CD4-positive, CD25-positive, alpha-beta regulatory T cell (primary cell): Measurements from ENCODE around the gene SDK1. TPM values are rescaled to one million over a fixed set of nuclear protein-coding genes. Genes with fewer than 3 reads are reported as not detected.

ENCODE experiments used
- ATAC-seq, 2 donors: fragments of 150-1000 bp; cut with Tn5 transposase; one replicate each; pipeline ENCODE4 v1.10.0; 2021; ENCODE audit warnings: low read depth in 2 of 2, moderate number of reproducible peaks in 2 of 2, moderate library complexity in 1 of 2
- DNase-seq, 3 donors: peaks; one replicate each; pipeline versions ENCODE4 v3.0.0 to v3.0.0-alpha.2; 2012 to 2022; ENCODE audit warnings: mixed read lengths in 1 of 3
- H3K27ac ChIP-seq: one replicate; pipeline ENCODE4 v1.7.0; 2013; ENCODE audit warnings: mild to moderate bottlenecking, low read length; ENCODE audit not compliant: insufficient read depth, poor library complexity, severe bottlenecking
- H3K27me3 ChIP-seq: one replicate; pipeline ENCODE4 v1.7.0; 2013; ENCODE audit warnings: low read length; ENCODE audit not compliant: control insufficient read depth, insufficient read depth
- H3K36me3 ChIP-seq: one replicate; pipeline ENCODE4 v1.7.0; 2013; ENCODE audit warnings: mild to moderate bottlenecking, low read length, moderate library complexity; ENCODE audit not compliant: control insufficient read depth, insufficient read depth
- H3K4me1 ChIP-seq: 2 replicates; pipeline ENCODE4 v1.7.0; 2013; ENCODE audit warnings: mild to moderate bottlenecking, low read length; ENCODE audit not compliant: insufficient read depth, control insufficient read depth, poor library complexity, severe bottlenecking
- H3K4me3 ChIP-seq: one replicate; pipeline ENCODE4 v1.7.0; 2013; ENCODE audit warnings: low read depth, mild to moderate bottlenecking, low read length, moderate library complexity
- H3K9me3 ChIP-seq, 2 experiments: 1 replicate in 1 of 2; 2 replicates in 1 of 2; pipeline ENCODE4 v1.7.0; 2013; ENCODE audit warnings: low read length in 2 of 2, mild to moderate bottlenecking in 1 of 2, moderate library complexity in 1 of 2; ENCODE audit not compliant: control insufficient read depth in 2 of 2
- H3K27ac Mint-ChIP-seq, 3 donors: one replicate each; pipeline ENCODE4 v1.8.0; 2020 to 2022; ENCODE audit warnings: mild to moderate bottlenecking in 3 of 3, mixed read lengths in 3 of 3, moderate library complexity in 2 of 3
- H3K27me3 Mint-ChIP-seq: one replicate; pipeline ENCODE4 v1.8.0; 2022; ENCODE audit warnings: mild to moderate bottlenecking, mixed read lengths
- H3K36me3 Mint-ChIP-seq: one replicate; pipeline ENCODE4 v1.8.0; 2020; ENCODE audit warnings: mixed read lengths
- H3K4me1 Mint-ChIP-seq, 4 donors: one replicate each; pipeline ENCODE4 v1.8.0; 2020 to 2022; ENCODE audit warnings: mixed read lengths in 4 of 4, mild to moderate bottlenecking in 1 of 4
- H3K4me3 Mint-ChIP-seq, 4 donors: one replicate each; pipeline ENCODE4 v1.8.0; 2020 to 2022; ENCODE audit warnings: mild to moderate bottlenecking in 4 of 4, mixed read lengths in 4 of 4, moderate library complexity in 3 of 4
- H3K9me3 Mint-ChIP-seq, 7 donors: one replicate each; pipeline ENCODE4 v1.8.0; 2020 to 2022; ENCODE audit warnings: mixed read lengths in 7 of 7, mild to moderate bottlenecking in 3 of 7, moderate library complexity in 2 of 7
- polyA plus RNA-seq, 4 donors: library from polyadenylated mRNA; unstranded; fragments of 300-500 nt; fragmentation: Illumina TruSeq; gene quantifications; one replicate each; pipeline ENCODE4 v1.2.3, GENCODE V29; 2021
- total RNA-seq: library from RNA; stranded (reverse); gene quantifications from one replicate; pipeline ENCODE4 v1.2.3, GENCODE V29; 2022

SDK1 gene
- total and polyA plus RNA-seq, 5 donors from 2014 or later, result 0.47 TPM; not detected in 4

DNA sequence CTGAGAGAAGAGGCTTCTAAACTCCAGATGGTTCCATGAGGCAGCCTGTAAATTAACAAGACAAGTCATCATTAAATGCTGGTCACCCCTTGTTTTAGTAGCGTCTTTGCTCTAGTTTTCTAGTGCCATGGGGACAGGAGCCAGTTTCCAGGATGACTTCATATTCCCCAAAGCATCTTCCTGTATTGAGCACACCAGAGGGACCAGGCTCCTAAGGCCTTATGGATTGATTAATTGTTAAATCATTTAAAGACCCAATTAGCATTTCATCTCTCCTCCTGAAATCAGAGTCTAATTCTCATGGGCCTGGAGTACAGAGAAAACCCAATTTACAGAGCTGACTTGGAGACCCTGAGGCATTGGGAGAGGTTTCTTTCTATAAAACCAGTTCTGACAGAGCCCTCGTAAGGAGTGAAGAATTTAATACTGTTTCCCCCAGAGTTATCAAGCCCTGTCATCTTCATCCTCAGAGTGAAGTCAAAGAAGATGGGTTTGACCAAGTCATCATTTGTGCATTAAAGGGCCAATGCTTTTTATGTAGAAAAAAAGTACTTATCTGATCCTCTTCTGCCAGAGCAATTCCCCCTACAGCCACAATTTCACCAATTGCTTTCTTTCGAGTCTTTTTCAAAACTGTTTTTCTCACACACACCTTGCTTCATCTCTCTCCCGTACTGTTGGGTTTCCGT, 678.7 kb downstream of the SDK1 start:
- no peak overlapping the region for H3K27ac ChIP-seq
- H3K36me3 ChIP-seq, result no peaks in the 10 kb centered on the region
- no peaks in the 10 kb centered on the region for H3K4me1 ChIP-seq
- no peaks in the 10 kb centered on the region for H3K9me3 ChIP-seq
- Mint-ChIP-seq H3K9me3 (peaks cover 0 to 5% (median 0%) of the 10 kb centered on the region in 7 donors), H3K36me3 (no peaks in the 10 kb centered on the region), H3K27me3 (no peaks in the 10 kb centered on the region), H3K27ac (no peak overlapping the region), H3K4me1 (no peaks in the 10 kb centered on the region), H3K4me3 (no peak overlapping the region)
- no peaks in the 10 kb centered on the region for H3K27me3 ChIP-seq
- no peak for ATAC-seq
- H3K4me3 ChIP-seq, result no peak overlapping the region
- no peak for DNase-seq

DNA sequence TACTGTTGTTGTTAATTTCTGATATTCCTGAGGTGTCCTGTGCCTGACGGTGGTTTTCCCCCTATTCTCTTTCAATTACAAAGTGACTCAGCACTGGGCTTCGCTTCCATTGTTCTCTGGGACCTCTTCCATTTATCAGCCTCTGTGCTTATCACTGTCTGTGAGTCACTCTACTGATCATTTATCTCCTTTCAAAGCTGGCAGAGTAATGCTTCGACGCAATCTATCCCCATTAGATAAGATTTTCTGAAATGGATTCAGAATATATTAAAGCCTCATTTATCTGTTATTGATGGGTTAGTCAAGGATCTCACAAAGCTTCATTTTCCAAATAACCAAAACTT, 679.2 kb downstream of the SDK1 start:
- Histone ChIP-seq H3K36me3 (no peaks in the 10 kb centered on the region), H3K4me3 (no peak overlapping the region), H3K27ac (no peak overlapping the region), H3K27me3 (no peaks in the 10 kb centered on the region), H3K9me3 (no peaks in the 10 kb centered on the region), H3K4me1 (no peaks in the 10 kb centered on the region)
- ATAC-seq, result no peak
- no peaks in the 10 kb centered on the region for H3K4me1 Mint-ChIP-seq
- H3K27ac Mint-ChIP-seq, result no peak overlapping the region
- H3K27me3 Mint-ChIP-seq, result no peaks in the 10 kb centered on the region
- no peak overlapping the region for H3K4me3 Mint-ChIP-seq
- no peaks in the 10 kb centered on the region for H3K36me3 Mint-ChIP-seq
- DNase-seq, result no peak
- H3K9me3 Mint-ChIP-seq, result peaks cover 0 to 5% (median 0%) of the 10 kb centered on the region in 7 donors

DNA sequence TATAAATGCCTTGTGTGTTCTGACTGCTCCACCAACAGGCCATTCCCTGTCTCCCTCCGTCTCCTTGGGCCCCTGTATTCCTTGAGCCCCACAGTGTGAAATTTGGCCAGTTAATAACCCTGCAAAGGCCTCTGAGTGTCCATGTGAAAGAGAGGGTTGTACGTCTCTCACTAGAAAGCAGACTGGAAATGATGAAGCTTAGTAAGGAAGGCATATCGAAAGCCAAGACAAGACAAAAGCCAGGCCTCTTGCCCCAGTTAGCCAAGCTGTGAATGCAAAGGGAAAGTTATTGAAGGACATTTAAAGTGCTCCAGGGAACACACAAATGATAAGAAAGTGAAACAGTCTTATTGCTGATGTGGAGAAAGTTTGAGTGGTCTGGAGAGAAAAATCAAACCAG, 680.2 kb downstream of the SDK1 start:
- H3K9me3 Mint-ChIP-seq, result peaks cover 0 to 5% (median 0%) of the 10 kb centered on the region in 7 donors
- ATAC-seq, result no peak
- Histone ChIP-seq H3K27me3 (no peaks in the 10 kb centered on the region), H3K27ac (no peak overlapping the region), H3K9me3 (no peaks in the 10 kb centered on the region), H3K36me3 (no peaks in the 10 kb centered on the region), H3K4me1 (no peaks in the 10 kb centered on the region), H3K4me3 (no peak overlapping the region)
- H3K4me1 Mint-ChIP-seq, result no peaks in the 10 kb centered on the region
- H3K27me3 Mint-ChIP-seq, result no peaks in the 10 kb centered on the region
- H3K27ac Mint-ChIP-seq, result no peak overlapping the region
- H3K4me3 Mint-ChIP-seq, result no peak overlapping the region
- DNase-seq, result no peak
- H3K36me3 Mint-ChIP-seq, result no peaks in the 10 kb centered on the region

GRCh38 chr7:3984456-3984855, 683.4 kb downstream of the SDK1 start:
- no peaks in the 10 kb centered on the region for H3K4me1 Mint-ChIP-seq
- H3K4me3 Mint-ChIP-seq, result no peak overlapping the region
- no peaks in the 10 kb centered on the region for H3K36me3 Mint-ChIP-seq
- no peaks in the 10 kb centered on the region for H3K27me3 Mint-ChIP-seq
- no peak overlapping the region for H3K27ac Mint-ChIP-seq
- no peak for DNase-seq
- no peak for ATAC-seq
- Histone ChIP-seq H3K4me1 (no peaks in the 10 kb centered on the region), H3K36me3 (no peaks in the 10 kb centered on the region), H3K27me3 (no peaks in the 10 kb centered on the region), H3K9me3 (no peaks in the 10 kb centered on the region), H3K27ac (no peak overlapping the region), H3K4me3 (no peak overlapping the region)
- H3K9me3 Mint-ChIP-seq, result peaks cover 0 to 3% (median 0%) of the 10 kb centered on the region in 7 donors

GRCh38 chr7:3986927-3987326, 685.9 kb downstream of the SDK1 start:
- H3K9me3 Mint-ChIP-seq, result peaks cover 0 to 1% (median 0%) of the 10 kb centered on the region in 7 donors
- DNase-seq (no peak), ATAC-seq (no peak)
- no peaks in the 10 kb centered on the region for H3K36me3 Mint-ChIP-seq
- Histone ChIP-seq H3K36me3 (no peaks in the 10 kb centered on the region), H3K27ac (no peak overlapping the region), H3K27me3 (no peaks in the 10 kb centered on the region), H3K4me1 (no peaks in the 10 kb centered on the region), H3K9me3 (no peaks in the 10 kb centered on the region), H3K4me3 (no peak overlapping the region)
- H3K27ac Mint-ChIP-seq, result no peak overlapping the region
- no peaks in the 10 kb centered on the region for H3K4me1 Mint-ChIP-seq
- H3K27me3 Mint-ChIP-seq, result no peaks in the 10 kb centered on the region
- H3K4me3 Mint-ChIP-seq, result no peak overlapping the region

DNA sequence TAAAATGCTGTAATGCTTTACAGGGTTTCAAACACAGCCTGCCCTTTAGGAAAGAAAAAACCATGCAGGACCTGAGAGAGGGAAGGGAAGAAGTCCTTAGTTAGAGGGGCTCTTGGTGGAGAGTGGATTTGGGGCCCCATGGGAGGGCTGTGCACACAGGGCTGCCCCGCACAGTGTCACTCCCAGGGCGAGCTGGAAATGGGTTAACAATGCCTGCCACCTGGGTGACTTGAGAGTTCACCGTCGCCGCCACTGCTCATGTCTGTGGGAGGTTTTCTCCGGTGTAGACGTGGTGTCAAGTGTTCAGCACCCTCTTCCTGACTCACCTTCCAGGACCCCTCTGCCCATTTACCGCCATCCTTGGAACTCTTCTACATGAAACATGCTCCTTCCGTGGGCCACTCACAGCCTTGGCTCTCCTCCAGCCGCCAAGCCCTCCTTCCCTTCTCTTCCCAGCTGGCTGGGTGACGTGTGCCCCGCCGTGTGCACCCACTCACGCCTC, 686.4 kb downstream of the SDK1 start:
- Histone ChIP-seq H3K27ac (no peak overlapping the region), H3K4me1 (no peaks in the 10 kb centered on the region), H3K9me3 (no peaks in the 10 kb centered on the region), H3K36me3 (no peaks in the 10 kb centered on the region), H3K27me3 (no peaks in the 10 kb centered on the region), H3K4me3 (no peak overlapping the region)
- Mint-ChIP-seq H3K36me3 (no peaks in the 10 kb centered on the region), H3K4me3 (no peak overlapping the region), H3K9me3 (peaks cover 0 to 1% (median 0%) of the 10 kb centered on the region in 7 donors), H3K4me1 (no peaks in the 10 kb centered on the region), H3K27ac (no peak overlapping the region), H3K27me3 (no peaks in the 10 kb centered on the region)
- no peak for DNase-seq
- no peak for ATAC-seq

DNA sequence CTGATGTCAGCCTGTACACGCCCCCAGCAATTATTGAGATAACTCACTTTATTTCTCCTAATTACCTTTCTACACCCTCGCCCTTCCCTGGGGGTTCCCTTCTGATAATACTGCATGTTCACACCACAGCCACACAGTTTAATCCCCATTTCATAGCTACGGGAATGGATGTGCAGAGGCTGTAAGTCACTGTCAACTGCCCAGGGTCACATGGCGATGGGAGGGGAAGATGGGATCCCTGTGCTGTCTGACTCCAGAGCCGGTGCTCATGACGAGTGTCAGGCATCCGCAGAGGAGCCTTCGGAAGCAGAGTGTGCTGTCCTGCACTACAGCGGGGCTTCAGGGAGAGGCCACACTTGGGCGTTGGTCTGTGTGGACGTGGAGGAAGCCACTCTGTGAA, 688.7 kb downstream of the SDK1 start:
- no peak for DNase-seq
- no peak overlapping the region for H3K4me3 Mint-ChIP-seq
- H3K4me3 ChIP-seq, result no peak overlapping the region
- ATAC-seq, result no peak
- no peaks in the 10 kb centered on the region for H3K36me3 ChIP-seq
- peaks cover 4% of the 10 kb centered on the region for H3K27me3 Mint-ChIP-seq
- H3K4me1 ChIP-seq, result no peaks in the 10 kb centered on the region
- H3K27ac Mint-ChIP-seq, result no peak overlapping the region
- peaks cover 0 to 1% (median 0%) of the 10 kb centered on the region in 7 donors for H3K9me3 Mint-ChIP-seq
- no peaks in the 10 kb centered on the region for H3K4me1 Mint-ChIP-seq
- H3K27me3 ChIP-seq, result no peaks in the 10 kb centered on the region
- H3K36me3 Mint-ChIP-seq, result no peaks in the 10 kb centered on the region
- no peak overlapping the region for H3K27ac ChIP-seq
- no peaks in the 10 kb centered on the region for H3K9me3 ChIP-seq

- Mint-ChIP-seq H3K4me1 (no peaks in the 10 kb centered on the region), H3K9me3 (peaks cover 0 to 1% (median 0%) of the 10 kb centered on the region in 7 donors), H3K27me3 (peaks cover 4% of the 10 kb centered on the region)
These were observed 690.7 kb downstream of the SDK1 start for GRCh38 chr7:3991731-3992231.

More at GRCh38 chr7:3991731-3992231, 690.7 kb downstream of the SDK1 start:
- Histone ChIP-seq H3K36me3 (no peaks in the 10 kb centered on the region), H3K27ac (no peak overlapping the region), H3K4me1 (no peaks in the 10 kb centered on the region), H3K9me3 (no peaks in the 10 kb centered on the region), H3K4me3 (no peak overlapping the region), H3K27me3 (no peaks in the 10 kb centered on the region)
- no peak for ATAC-seq
- no peak overlapping the region for H3K27ac Mint-ChIP-seq
- no peak for DNase-seq
- H3K4me3 Mint-ChIP-seq, result no peak overlapping the region
- no peaks in the 10 kb centered on the region for H3K36me3 Mint-ChIP-seq
